CD8-positive, alpha-beta memory T cell (primary cell): ENCODE measurements around the gene ZBTB42. TPM values are rescaled to one million over a fixed set of nuclear protein-coding genes. Genes with fewer than 3 reads are reported as not detected.
"Not testable (repeated sequence)": the region's sequence is repeated elsewhere in the genome, so short reads cannot be mapped to it uniquely, and the experiment has no call there.

Source experiments
- CTCF ChIA-PET: fragments of 350-600 bp; sonication (Branson Sonifier 250); formaldehyde crosslinking; loops from one replicate; lab custom pipeline; 2021; ENCODE audit warnings: antibody characterized with exemption; lab: Charles Lee
- POLR2A ChIA-PET: fragments of 350-600 bp; sonication (Branson Sonifier 250); formaldehyde crosslinking; loops from one replicate; lab custom pipeline; 2021; ENCODE audit warnings: antibody characterized with exemption; lab: Charles Lee
- DNase-seq, 5 donors: peaks; one replicate each; pipeline versions ENCODE4 v3.0.0 to v3.0.0-alpha.2; 2020 to 2022; ENCODE audit warnings: mixed read lengths in 1 of 5
- H3K27ac ChIP-seq: one replicate; pipeline ENCODE4 v1.7.0; 2013; ENCODE audit warnings: low read depth, mild to moderate bottlenecking, low read length, moderate library complexity
- H3K27me3 ChIP-seq: 2 replicates; pipeline ENCODE4 v1.7.0; 2013; ENCODE audit warnings: low read length, mild to moderate bottlenecking; ENCODE audit not compliant: insufficient read depth, poor library complexity, severe bottlenecking
- H3K36me3 ChIP-seq: 2 replicates; pipeline ENCODE4 v1.7.0; 2013; ENCODE audit warnings: mild to moderate bottlenecking, low read length, moderate library complexity; ENCODE audit not compliant: insufficient read depth
- H3K4me1 ChIP-seq: 2 replicates; pipeline ENCODE4 v1.7.0; 2013; ENCODE audit warnings: mild to moderate bottlenecking, low read length, moderate library complexity; ENCODE audit not compliant: insufficient read depth
- H3K4me3 ChIP-seq: 2 replicates; pipeline ENCODE4 v1.7.0; 2013; ENCODE audit warnings: mild to moderate bottlenecking, low read length
- H3K9me3 ChIP-seq: 2 replicates; pipeline ENCODE4 v1.7.0; 2013; ENCODE audit warnings: mild to moderate bottlenecking, low read length
- H3K27ac Mint-ChIP-seq, 8 donors: one replicate each; pipeline ENCODE4 v1.8.0; 2020 to 2021; ENCODE audit warnings: mixed read lengths in 8 of 8, mild to moderate bottlenecking in 6 of 8, inconsistent platforms in 3 of 8, moderate library complexity in 3 of 8
- H3K27me3 Mint-ChIP-seq, 2 donors: one replicate each; pipeline ENCODE4 v1.8.0; 2020 to 2021; ENCODE audit warnings: mixed read lengths in 2 of 2, mild to moderate bottlenecking in 1 of 2, moderate library complexity in 1 of 2
- H3K36me3 Mint-ChIP-seq, 3 donors: one replicate each; pipeline ENCODE4 v1.8.0; 2020 to 2021; ENCODE audit warnings: mixed read lengths in 3 of 3, inconsistent platforms in 1 of 3, mild to moderate bottlenecking in 1 of 3
- H3K4me1 Mint-ChIP-seq, 3 donors: one replicate each; pipeline ENCODE4 v1.8.0; 2020 to 2021; ENCODE audit warnings: mixed read lengths in 3 of 3, inconsistent platforms in 1 of 3, mild to moderate bottlenecking in 1 of 3
- H3K4me3 Mint-ChIP-seq, 7 donors: one replicate each; pipeline ENCODE4 v1.8.0; 2020 to 2021; ENCODE audit warnings: mixed read lengths in 7 of 7, mild to moderate bottlenecking in 6 of 7, moderate library complexity in 4 of 7, inconsistent platforms in 2 of 7
- H3K9me3 Mint-ChIP-seq, 5 donors: one replicate each; pipeline ENCODE4 v1.8.0; 2020 to 2022; ENCODE audit warnings: mixed read lengths in 5 of 5, mild to moderate bottlenecking in 3 of 5, moderate library complexity in 2 of 5, inconsistent platforms in 1 of 5
- polyA plus RNA-seq: library from polyadenylated mRNA; unstranded; fragments of 300-500 nt; fragmentation: Illumina TruSeq; gene quantifications from one replicate; pipeline ENCODE4 v1.2.3, GENCODE V29; 2021
- total RNA-seq, 2 experiments: library from RNA; stranded (reverse); gene quantifications; one replicate each; pipeline ENCODE4 v1.2.3, GENCODE V29; 2021

Gene ZBTB42
- total and polyA plus RNA-seq, 3 experiments from 2014 or later: 2.7 to 3.5 (median 3.3) TPM

GRCh38 chr14:104836171-104836935 lies 35.5 kb downstream of the ZBTB42 start:
- H3K36me3 Mint-ChIP-seq, H3K27ac ChIP-seq, H3K27me3 ChIP-seq, H3K9me3 Mint-ChIP-seq, H3K9me3 ChIP-seq, H3K4me1 Mint-ChIP-seq, H3K4me1 ChIP-seq, POLR2A ChIA-PET, H3K27ac Mint-ChIP-seq, H3K4me3 ChIP-seq, H3K4me3 Mint-ChIP-seq, H3K36me3 ChIP-seq, CTCF ChIA-PET, DNase-seq: not testable (repeated sequence)
- peaks cover 4 to 12% of the 10 kb centered on the region in 2 donors for H3K27me3 Mint-ChIP-seq

- CTCF ChIA-PET: interaction anchor here (1.1 kb wide), 1 partner anchor 15 kb away, joined by 3 read pairs; no protein-coding TSS in a partner anchor
- H3K4me3 ChIP-seq: no peak overlapping the region
- H3K36me3 ChIP-seq: no peaks in the 10 kb centered on the region
- Mint-ChIP-seq H3K9me3 (no peaks in the 10 kb centered on the region), H3K4me3 (no peak overlapping the region), H3K4me1 (peaks cover 0 to 5% (median 0%) of the 10 kb centered on the region in 3 donors), H3K27ac (no peak overlapping the region), H3K27me3 (peaks cover 24 to 48% of the 10 kb centered on the region in 2 donors), H3K36me3 (no peaks in the 10 kb centered on the region)
- H3K9me3 ChIP-seq: no peaks in the 10 kb centered on the region
- H3K4me1 ChIP-seq: peaks cover 6% of the 10 kb centered on the region
- no peak for DNase-seq
- POLR2A ChIA-PET: no interaction called here
- peaks cover 45% of the 10 kb centered on the region for H3K27me3 ChIP-seq
- no peak overlapping the region for H3K27ac ChIP-seq
Observed at GRCh38 chr14:104841730-104842129, 40.8 kb downstream of the ZBTB42 start.

- peaks cover 46% of the 10 kb centered on the region for H3K27me3 ChIP-seq
- Mint-ChIP-seq H3K4me1 (peaks cover 0 to 5% (median 0%) of the 10 kb centered on the region in 3 donors), H3K27ac (no peak overlapping the region), H3K36me3 (no peaks in the 10 kb centered on the region), H3K9me3 (no peaks in the 10 kb centered on the region), H3K4me3 (no peak overlapping the region), H3K27me3 (peaks cover 24 to 57% of the 10 kb centered on the region in 2 donors)
- ChIA-PET CTCF (interaction anchor here (0.6 kb wide), 1 partner anchor 194 kb away, joined by 3 read pairs; no protein-coding TSS in a partner anchor), POLR2A (no interaction called here)
- no peak overlapping the region for H3K4me3 ChIP-seq
- peaks cover 6% of the 10 kb centered on the region for H3K4me1 ChIP-seq
- no peak overlapping the region for H3K27ac ChIP-seq
- H3K9me3 ChIP-seq: no peaks in the 10 kb centered on the region
- H3K36me3 ChIP-seq: no peaks in the 10 kb centered on the region
- DNase-seq: no peak
Observed at GRCh38 chr14:104843006-104843405, 42.1 kb downstream of the ZBTB42 start.

- no peaks in the 10 kb centered on the region for H3K9me3 Mint-ChIP-seq
- ChIA-PET CTCF (no interaction called here), POLR2A (no interaction called here)
- H3K4me1 Mint-ChIP-seq: peaks cover 0 to 5% (median 0%) of the 10 kb centered on the region in 3 donors
- Histone ChIP-seq H3K9me3 (no peaks in the 10 kb centered on the region), H3K36me3 (no peaks in the 10 kb centered on the region), H3K27ac (no peak overlapping the region), H3K4me3 (no peak overlapping the region), H3K4me1 (peaks cover 6% of the 10 kb centered on the region), H3K27me3 (peaks cover 46% of the 10 kb centered on the region)
- peaks cover 24 to 56% of the 10 kb centered on the region in 2 donors for H3K27me3 Mint-ChIP-seq
- DNase-seq: no peak
- H3K27ac Mint-ChIP-seq: no peak overlapping the region
- H3K36me3 Mint-ChIP-seq: no peaks in the 10 kb centered on the region
- H3K4me3 Mint-ChIP-seq: no peak overlapping the region
Observed at GRCh38 chr14:104843442-104844305, 42.8 kb downstream of the ZBTB42 start.

- H3K4me3 Mint-ChIP-seq: no peak overlapping the region
Observed at GRCh38 chr14:104844306-104845032, 43.6 kb downstream of the ZBTB42 start.

GRCh38 chr14:104845033-104845666 lies 44.2 kb downstream of the ZBTB42 start:
- no peaks in the 10 kb centered on the region for H3K36me3 Mint-ChIP-seq

More at GRCh38 chr14:104844306-104845032, 43.6 kb downstream of the ZBTB42 start:
- DNase-seq: no peak
- Mint-ChIP-seq H3K27me3 (peaks cover 24 to 53% of the 10 kb centered on the region in 2 donors), H3K4me1 (peaks cover 0 to 5% (median 0%) of the 10 kb centered on the region in 3 donors), H3K27ac (no peak overlapping the region), H3K36me3 (no peaks in the 10 kb centered on the region), H3K9me3 (no peaks in the 10 kb centered on the region)
- no peak overlapping the region for H3K27ac ChIP-seq
- no peaks in the 10 kb centered on the region for H3K9me3 ChIP-seq
- POLR2A ChIA-PET: no interaction called here
- peaks cover 46% of the 10 kb centered on the region for H3K27me3 ChIP-seq
- H3K36me3 ChIP-seq: no peaks in the 10 kb centered on the region
- no peak overlapping the region for H3K4me3 ChIP-seq
- CTCF ChIA-PET: no interaction called here
- H3K4me1 ChIP-seq: peaks cover 6% of the 10 kb centered on the region

GRCh38 chr14:104845834-104846441 lies 45.0 kb downstream of the ZBTB42 start:
- DNase-seq: no peak
- Mint-ChIP-seq H3K4me1 (peaks cover 0 to 5% (median 0%) of the 10 kb centered on the region in 3 donors), H3K27ac (no peak overlapping the region), H3K27me3 (peaks cover 21 to 53% of the 10 kb centered on the region in 2 donors), H3K36me3 (no peaks in the 10 kb centered on the region), H3K9me3 (no peaks in the 10 kb centered on the region), H3K4me3 (no peak overlapping the region)
- ChIA-PET CTCF (no interaction called here), POLR2A (no interaction called here)
- H3K27me3 ChIP-seq: peaks cover 46% of the 10 kb centered on the region
- H3K36me3 ChIP-seq: no peaks in the 10 kb centered on the region
- H3K9me3 ChIP-seq: no peaks in the 10 kb centered on the region
- H3K4me1 ChIP-seq: peaks cover 6% of the 10 kb centered on the region
- no peak overlapping the region for H3K27ac ChIP-seq
- no peak overlapping the region for H3K4me3 ChIP-seq

More at GRCh38 chr14:104845033-104845666, 44.2 kb downstream of the ZBTB42 start:
- no peak overlapping the region for H3K27ac ChIP-seq
- ChIA-PET POLR2A (no interaction called here), CTCF (no interaction called here)
- no peak for DNase-seq
- H3K4me1 ChIP-seq: peaks cover 6% of the 10 kb centered on the region
- no peaks in the 10 kb centered on the region for H3K36me3 ChIP-seq
- peaks cover 0 to 5% (median 0%) of the 10 kb centered on the region in 3 donors for H3K4me1 Mint-ChIP-seq
- peak overlapping the region in 2 of 8 donors; percentile 39 to 75 for H3K27ac Mint-ChIP-seq
- H3K9me3 ChIP-seq: no peaks in the 10 kb centered on the region
- H3K27me3 ChIP-seq: peaks cover 46% of the 10 kb centered on the region
- H3K27me3 Mint-ChIP-seq: peaks cover 24 to 53% of the 10 kb centered on the region in 2 donors
- H3K9me3 Mint-ChIP-seq: no peaks in the 10 kb centered on the region
- H3K4me3 ChIP-seq: no peak overlapping the region
- H3K4me3 Mint-ChIP-seq: no peak overlapping the region
